HG03571 (cell line): Measurements from ENCODE around the gene HOMER2.
"Not testable (repeated sequence)": the region's sequence is repeated elsewhere in the genome, so short reads cannot be mapped to it uniquely, and the experiment has no call there.

Source experiments
- ATAC-seq: cut with Tn5 transposase; IDR thresholded peaks from one replicate; pipeline ENCODE4 v1.9.1; 2021; ENCODE audit not compliant: unreplicated experiment

The HOMER2 gene

GRCh38 chr15:82966671-82967071 lies 14.2 kb upstream of the HOMER2 start:
- peak; percentile 89 for ATAC-seq

DNA sequence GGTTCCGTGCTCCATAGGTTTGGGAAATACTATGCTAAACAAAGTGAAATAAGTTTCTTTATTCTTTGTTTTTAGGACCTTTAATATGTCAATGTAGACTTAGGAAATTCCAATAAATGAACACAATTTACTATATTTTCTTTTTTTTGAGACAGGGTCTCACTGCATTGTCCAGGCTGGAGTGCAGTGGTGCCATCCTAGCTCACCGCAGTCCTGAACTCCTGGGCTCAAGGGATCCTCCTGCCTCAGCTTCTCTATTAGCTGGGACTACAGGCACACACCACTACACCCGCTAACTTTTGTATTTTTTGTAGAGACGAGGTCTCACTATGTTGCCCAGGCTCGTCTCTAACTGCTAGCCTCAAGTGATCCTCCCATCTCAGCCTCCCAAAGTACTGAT lies 12.4 kb upstream of the HOMER2 start:
- ATAC-seq = no peak

DNA sequence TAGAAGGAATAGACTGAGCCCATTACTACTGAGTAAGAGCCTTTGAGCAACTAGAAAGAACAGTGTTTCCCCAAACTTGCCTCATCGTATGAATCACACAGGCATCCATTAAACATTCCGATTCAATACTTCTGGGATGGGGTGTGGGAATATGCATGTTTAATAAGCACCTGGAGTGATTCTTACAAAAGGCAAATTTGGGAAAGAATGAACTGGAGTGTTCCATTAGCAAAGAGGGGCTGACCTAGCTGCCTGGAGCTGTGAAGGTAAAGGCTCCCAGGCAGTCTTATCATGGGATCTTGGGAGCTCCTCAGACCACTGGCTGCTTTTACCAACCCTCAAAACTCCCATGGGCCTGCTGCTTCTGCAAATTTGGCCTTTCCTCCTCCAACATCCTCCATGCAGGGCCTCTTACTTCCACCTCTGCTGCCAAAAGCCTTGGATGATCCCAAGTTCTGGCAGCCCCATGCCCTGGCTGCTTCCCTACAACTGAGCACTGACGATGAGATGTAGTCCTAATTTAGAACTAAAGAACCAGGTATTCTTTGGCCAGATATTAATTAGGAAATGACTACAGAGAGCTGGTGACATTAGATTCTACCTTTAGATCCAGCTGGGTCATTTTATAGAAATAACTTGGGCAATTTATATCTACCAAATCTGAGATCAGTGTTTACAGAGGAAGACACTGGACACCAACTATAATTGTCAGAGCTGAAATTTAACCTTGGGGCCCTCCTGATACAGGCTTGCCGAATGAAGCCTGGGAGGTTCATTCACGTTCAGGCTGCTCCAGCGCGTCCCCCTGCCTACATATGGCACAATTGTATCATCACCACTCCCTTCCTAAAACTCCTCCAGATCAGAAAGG lies 11.2 kb upstream of the HOMER2 start:
- no peak for ATAC-seq

GRCh38 chr15:82960766-82961165 lies 8.2 kb upstream of the HOMER2 start:
- no peak for ATAC-seq

DNA sequence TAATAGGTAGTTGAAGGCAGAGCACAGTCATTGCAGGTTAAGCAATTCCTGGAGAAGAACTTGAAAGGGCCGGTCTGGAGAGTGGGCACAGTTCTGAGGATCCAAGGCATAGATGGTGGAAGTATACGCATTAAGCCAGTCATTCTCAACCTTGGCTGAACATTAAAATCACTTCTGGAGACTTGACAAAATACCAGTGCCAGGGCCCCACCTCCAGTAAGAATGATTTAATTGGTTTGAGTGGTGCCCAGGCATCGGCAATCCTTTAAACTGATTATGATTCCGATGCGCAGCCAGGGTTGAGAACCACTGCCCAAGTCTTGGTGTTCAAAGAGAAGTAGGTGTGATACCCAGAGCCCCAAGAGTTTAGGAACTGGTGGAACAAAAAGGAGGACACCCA lies 6.9 kb upstream of the HOMER2 start:
- no peak for ATAC-seq

- ATAC-seq = no peak
These were observed 6.1 kb upstream of the HOMER2 start for GRCh38 chr15:82958638-82959037.

DNA sequence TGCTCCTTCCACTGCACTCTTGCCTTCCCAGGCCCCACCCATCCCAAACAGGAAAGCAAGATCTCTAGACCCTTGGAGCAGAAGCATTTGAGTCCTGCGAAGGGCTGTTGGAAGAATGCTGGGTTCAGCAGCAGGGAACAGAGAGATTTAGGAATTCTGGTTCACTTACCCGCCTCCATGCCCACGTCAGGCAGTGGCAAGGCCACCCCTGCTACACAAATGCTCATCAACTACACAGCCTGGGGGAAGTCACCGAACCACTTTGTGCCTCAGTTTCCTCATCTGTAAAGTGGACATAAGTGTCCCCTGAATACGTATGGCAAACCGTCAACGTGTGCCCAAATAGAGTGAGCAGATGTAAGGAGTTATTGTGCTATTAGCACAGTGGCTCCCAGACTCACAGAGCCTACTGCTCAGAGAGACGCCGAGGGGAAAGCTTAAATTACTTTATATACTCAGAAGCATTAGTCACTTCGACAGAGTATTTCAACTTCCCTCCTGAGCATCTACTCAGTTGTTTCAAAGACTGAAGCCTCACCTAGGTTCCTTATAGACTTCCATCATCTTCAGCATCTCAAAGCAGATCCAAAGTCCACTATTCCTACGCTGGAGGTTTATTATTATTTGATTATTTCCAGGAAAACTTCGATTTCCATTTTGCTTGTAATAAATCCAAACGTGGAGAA lies 905 bp downstream of the HOMER2 start:
- no peak for ATAC-seq

DNA sequence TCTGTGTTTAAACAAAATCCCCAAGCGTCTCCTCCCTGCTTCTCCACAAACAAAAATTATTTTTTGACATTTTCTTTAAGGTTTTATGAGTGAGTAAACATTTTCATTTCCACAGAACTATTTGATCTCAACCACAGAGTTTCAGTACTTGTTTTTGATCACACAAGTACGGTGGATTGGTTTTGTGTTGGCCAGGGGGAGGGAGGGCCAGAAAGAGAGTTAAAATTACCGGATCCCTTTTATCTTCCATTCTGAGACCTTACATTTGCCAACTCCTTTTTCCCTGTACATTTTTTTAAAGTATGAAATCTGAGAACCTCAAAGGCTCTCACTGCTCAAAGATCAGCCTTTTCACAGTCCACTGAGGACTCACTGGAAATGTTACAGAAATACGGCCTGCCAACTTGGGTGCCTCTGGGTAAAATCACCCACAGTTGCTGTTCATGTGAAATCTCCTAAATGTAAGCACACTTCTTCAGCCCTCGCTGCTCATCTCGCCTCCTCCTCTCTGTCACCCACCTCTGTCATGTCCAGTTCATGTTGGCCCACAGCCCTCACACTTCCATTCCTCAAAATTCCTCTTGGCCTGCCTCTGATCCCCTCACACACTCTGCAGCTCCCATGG lies 1.7 kb downstream of the HOMER2 start:
- ATAC-seq = peak; percentile 59

DNA sequence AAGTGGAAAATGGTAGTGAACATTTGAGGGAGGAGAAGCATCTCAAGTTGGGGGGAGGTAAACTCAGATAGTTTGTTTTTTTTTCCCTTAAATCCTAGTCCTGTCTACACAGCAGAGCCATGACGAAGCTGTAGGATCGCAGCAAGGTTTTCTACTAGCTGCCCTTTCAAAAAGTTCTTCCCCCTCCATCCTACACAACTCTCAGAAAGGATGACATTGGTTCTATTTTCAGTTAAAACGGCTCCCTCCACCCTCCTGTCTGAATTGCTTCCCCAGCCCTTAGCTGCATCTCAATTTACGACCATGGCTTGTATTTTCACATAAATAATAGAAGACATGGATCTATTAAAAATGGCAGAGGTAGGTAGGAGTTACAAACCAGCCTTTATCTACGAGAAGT lies 2.2 kb downstream of the HOMER2 start:
- ATAC-seq = no peak

DNA sequence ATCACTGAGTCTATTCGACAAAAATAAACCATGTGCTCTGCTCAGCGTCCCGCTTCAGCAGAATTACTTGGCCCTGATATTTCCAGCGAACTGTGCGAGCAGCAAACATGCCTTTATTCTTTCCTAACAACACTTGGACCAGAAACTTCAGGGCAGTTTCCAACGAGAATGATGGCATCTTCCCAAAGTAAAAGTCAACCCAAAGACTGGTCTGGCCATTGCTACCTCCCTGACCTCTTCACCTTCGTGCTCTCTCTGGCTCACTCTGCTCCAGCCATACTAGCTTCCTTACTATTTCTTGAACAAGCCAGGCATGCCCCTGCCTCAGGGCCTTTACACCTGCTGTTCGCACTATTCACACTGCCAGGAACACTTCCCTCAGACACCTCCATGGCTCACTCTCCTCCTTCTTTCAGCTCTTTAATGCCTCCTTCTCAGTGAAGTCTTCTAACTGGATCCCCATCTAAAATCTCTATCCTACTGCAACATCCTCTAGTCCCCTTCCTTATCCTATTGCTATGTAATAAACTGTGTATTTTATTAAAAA lies 6.3 kb downstream of the HOMER2 start:
- no peak for ATAC-seq

DNA sequence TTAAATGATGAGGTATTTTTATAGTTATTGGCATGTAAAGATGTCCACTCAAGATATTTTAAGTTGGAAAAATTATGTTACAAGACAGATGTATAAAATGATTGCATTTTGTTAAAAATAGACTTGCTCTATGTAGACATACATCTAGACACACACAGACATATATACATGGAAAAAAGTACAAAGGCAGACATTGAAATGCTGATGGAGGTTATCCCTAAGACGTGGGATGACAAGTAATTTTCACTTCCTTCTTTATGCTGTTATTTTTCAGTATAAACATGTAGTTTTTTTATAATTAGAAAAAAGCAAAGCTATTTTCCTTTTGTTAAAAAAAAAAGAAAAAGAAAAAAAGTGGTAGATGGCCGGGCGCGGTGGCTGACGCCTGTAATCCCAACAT lies 7.2 kb downstream of the HOMER2 start:
- no peak for ATAC-seq

DNA sequence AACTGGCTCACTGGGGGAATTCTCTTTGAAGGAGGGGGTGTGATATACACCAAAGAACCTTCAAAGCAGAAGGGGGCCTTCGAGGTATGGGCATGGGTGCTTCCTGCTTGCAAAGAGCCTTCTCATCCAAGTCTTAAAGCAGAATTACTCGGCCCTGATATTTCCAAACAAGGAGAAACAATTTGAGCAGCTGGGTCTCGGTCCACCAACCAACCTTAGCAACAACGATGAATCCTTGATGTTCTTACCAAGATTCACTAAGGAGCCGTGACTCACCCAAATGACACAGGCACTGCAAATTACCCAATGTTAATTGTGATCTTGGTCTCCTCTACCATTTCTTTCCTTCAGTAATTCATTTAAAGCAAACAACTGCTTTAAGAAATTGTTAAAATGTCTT lies 7.7 kb downstream of the HOMER2 start:
- no peak for ATAC-seq

- ATAC-seq = no peak
These were observed 8.5 kb downstream of the HOMER2 start for GRCh38 chr15:82944056-82944455.

GRCh38 chr15:82943176-82943575 lies 9.3 kb downstream of the HOMER2 start:
- ATAC-seq = no peak

GRCh38 chr15:82942691-82943090 lies 9.8 kb downstream of the HOMER2 start:
- ATAC-seq = no peak

- not testable (repeated sequence) for ATAC-seq
These were observed 12.8 kb downstream of the HOMER2 start for GRCh38 chr15:82939678-82940077.

GRCh38 chr15:82937712-82938058 lies 14.8 kb downstream of the HOMER2 start:
- ATAC-seq = no peak

- ATAC-seq = no peak
These were observed 15.4 kb downstream of the HOMER2 start for GRCh38 chr15:82936966-82937711.

DNA sequence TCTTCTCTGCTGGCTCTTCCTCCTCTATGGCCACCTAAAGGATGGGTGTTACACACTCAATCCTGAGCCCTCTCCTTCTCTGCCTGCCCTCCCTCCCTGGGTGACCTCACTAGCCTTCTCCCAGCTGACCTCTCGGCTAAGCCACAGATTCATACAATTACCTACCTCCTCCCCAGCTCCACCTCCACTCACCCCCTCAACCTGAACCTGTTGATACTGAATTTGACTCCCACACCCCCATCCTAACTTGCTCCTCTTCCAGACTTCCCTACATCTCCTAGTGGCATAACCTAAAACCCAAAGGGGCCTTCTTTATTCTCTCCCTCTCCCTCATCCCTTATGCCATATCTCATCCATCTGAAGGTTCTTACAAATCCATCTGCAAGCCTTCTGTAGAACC lies 17.1 kb downstream of the HOMER2 start:
- no peak for ATAC-seq

GRCh38 chr15:82934100-82934880 lies 18.2 kb downstream of the HOMER2 start:
- no peak for ATAC-seq
